GM21825 (cell line): ENCODE measurements around the gene LACRT.
"Not testable (repeated sequence)": the region's sequence is repeated elsewhere in the genome, so short reads cannot be mapped to it uniquely, and the experiment has no call there.

Experiments used
- ATAC-seq: cut with Tn5 transposase; IDR thresholded peaks from one replicate; pipeline ENCODE4 v1.9.1; 2021; ENCODE audit warnings: mild to moderate bottlenecking, moderate library complexity; ENCODE audit not compliant: unreplicated experiment

LACRT gene, protein sequence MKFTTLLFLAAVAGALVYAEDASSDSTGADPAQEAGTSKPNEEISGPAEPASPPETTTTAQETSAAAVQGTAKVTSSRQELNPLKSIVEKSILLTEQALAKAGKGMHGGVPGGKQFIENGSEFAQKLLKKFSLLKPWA

DNA sequence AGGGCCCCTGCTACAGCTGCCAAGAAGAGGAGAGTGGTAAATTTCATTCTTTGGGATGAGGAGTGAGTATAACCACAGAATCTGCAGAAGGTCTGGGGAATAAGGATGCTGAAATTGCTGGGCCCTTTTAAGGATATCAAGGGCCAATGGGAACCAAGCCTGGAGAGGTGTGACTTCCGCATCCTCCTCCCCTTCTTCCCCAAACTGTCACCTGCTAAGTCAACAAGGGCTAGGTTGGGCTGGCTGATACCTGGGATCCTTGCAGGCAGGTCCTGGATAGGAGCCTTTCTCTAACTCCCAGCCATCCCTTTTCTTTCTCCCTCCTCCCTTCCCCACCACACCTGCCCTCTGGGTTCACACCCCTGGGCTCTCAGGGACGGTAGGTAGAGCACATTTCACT lies at the start of gene LACRT:
Gene LACRT, minus strand, starts transcription at position 101 of the 400 bp plus-strand sequence. Its CDS starts 54 bp downstream, at position 47.
- no peak for ATAC-seq

DNA sequence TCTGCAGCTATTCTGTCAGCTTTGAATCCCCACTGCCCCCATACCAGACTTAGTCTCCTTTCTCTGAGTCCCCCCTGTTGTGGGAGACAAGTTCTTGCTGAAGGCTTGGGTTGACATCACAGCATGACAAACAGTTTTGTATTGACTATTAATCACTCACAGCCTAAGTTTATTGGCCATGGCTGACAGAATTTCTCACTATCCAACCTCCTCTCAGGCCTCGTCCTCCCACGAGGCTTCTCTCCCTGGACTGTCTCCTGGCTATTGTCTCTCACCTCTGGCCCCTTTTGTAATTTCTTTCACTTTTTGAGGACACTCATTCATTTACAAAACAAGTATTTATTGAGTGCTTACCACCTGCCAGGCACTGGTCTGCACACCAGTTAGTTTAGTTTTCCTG lies 48.7 kb upstream of the LACRT start:
- ATAC-seq = no peak

DNA sequence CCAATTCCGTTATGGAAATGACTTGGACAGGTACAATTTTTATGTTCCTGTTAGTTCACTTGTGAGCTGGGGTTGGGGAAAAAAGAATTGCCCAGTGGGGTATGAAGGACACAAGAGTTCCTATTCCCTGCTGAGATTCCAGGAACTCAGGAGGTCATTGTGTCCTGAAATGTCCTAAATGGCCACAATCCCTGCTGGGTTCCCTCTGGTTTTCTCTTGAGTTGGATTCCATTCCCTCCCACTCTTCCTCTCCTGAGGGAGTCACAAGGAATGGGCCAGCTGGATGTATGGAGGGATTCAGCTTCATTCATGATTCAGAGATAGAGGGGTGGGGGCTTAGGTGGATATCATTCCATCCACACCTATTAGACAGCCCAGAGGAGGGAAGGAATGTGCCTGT lies 48.0 kb upstream of the LACRT start:
- ATAC-seq = no peak

DNA sequence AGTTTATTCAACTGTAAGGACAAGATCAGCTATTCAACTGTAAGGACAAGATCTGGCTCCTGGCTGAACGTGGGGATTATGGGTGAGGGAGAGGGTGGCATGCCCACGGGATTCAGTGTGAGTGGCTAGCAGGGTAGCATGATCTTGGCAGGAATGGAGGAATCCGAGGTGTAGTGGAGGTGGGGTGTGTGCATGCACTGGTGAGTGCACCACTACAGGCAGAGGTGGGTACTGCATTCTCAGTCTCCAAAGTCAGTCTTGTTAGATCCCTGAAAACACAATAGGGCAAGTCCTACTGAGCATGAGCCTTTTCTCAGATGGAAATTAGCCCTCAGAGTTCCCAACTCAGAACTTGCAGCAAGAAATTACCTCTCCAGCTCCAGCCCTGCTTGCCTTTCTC lies 45.7 kb upstream of the LACRT start:
- ATAC-seq = peak; percentile 57

DNA sequence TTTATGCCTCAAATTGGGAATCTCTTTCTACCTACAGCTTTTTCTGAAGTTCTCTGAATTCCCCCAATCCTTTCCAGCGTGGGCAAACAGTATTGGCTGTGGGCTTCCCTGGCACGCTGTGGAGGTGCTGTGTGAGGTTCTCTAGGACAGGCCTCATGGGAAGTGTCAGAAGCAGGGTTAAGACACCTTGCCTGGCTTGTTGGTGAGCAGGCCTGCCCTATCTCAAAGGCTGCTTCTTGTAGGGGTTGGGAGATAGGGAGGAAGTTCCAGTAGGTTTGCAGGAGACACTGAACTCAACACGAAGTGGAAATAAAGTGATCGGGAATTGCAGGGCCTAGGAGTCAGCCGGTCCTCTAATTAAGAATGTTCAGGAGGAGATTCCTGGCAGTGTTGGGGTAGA lies 43.4 kb upstream of the LACRT start:
- no peak for ATAC-seq

DNA sequence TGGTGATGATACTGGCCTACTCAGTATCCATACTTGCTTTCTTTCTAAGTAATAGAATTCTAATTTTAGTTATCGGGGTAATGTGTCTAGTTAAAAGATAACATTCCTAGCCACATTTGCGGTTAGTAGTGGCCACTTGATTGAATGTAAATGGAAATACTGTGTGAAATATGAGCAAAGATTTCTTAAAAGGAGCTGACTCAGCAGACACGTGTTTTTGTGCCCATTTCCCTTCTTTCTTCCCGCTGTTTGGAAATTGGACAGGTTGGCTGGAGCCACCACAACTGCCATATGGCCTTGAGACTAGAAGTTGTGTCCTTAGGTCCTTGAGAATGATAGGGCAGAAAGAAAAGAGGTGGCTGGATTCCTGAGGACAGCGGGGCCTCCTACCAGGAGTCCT lies 33.2 kb upstream of the LACRT start:
- no peak for ATAC-seq

DNA sequence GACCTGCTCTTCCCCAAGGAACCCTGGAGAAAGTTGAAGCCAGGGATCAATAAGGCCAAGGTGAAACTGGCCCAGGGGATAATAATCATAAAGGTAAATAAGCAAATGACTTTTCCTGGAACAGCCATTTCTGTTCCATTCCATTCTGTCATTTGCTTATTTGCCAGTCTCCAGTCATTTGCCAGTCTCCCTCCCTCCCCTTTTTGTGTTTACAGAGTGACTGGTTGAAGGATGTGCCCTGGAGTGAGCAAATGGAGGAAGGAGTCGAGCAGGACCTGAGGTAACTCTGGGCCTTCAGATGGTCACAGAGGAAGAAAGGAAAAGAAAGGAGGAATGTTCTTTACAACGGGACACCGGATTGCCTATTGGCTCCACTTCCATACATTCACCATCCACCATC lies 31.3 kb upstream of the LACRT start:
- ATAC-seq = no peak

DNA sequence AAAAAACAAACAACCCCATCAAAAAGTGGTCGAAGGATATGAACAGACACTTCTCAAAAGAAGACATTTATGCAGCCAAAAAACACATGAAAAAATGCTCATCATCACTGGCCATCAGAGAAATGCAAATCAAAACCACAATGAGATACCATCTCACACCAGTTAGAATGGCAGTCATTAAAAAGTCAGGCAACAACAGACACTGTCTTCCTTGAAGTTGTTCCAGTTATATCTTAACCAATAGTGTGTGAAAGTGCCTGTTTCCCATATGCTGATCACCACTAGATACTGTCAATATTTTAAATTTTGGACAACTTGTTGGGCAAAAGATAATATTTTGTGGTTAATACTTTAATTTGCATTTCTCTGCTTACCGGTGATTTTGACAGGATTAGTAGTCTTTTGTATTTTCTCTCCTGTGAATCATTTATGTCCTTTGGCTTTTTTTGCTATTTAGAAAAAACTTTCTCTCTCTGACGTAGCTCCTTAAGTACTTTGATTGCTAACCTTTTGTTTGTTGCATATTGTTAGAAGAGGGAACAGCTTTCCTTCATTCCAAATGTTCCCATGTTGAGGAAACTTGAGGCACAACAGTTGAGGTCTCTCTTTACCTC lies 30.4 kb upstream of the LACRT start:
- not testable (repeated sequence) for ATAC-seq

DNA sequence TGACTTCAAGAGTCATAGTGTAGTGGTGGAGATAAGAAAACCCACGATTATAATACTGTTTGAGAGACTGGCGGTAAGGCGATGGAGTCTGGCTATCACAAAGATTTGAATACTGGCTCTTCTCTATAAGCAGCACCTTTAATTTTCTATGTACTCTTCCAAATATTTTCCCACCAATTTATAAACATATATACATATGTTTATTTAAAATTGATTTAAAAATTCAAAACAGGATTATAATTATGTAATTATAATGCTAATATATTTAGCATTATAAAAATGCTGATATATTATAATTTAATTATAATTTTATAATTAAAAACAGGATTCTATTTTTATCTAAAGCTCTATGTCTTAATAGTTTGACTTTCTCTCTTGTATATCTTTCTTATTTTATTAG lies 28.9 kb upstream of the LACRT start:
- ATAC-seq = no peak

DNA sequence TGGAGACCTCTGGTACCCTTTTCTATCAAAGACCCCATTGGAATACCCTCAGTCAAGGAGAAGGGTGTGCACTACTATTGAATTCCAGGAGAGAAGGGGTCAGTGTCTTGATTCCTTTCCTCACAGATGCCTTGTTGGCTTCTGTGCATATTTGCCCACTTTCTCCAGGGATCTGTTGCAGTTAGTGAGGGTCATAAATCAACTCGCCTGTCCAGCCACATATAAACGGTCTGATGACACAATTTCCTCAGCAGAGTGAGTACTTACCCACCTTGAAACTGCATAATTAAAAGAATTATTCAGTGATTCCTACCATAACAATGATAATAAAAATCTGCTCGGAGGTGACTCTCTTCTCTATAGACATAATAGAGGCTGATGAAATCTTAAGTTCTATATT lies 27.3 kb upstream of the LACRT start:
- no peak for ATAC-seq

DNA sequence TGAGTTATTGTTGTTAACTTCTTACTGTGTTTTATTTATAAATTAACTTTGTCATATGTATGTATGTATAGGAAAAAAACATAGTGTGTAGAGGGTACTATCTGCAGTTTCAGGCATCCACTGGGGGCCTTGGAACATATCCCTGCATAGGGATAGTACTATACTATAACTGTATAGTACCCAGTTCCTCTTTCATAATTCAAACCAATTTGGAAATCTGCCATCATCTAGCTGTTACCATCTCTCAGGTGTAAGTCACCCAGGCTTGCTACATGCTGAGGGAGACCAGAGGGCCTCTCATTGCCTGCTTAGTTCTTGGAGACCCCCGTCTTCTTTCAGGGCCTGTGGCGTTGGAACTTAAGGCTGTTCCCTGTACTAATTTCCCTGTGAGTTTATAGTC lies 26.4 kb upstream of the LACRT start:
- ATAC-seq = no peak

DNA sequence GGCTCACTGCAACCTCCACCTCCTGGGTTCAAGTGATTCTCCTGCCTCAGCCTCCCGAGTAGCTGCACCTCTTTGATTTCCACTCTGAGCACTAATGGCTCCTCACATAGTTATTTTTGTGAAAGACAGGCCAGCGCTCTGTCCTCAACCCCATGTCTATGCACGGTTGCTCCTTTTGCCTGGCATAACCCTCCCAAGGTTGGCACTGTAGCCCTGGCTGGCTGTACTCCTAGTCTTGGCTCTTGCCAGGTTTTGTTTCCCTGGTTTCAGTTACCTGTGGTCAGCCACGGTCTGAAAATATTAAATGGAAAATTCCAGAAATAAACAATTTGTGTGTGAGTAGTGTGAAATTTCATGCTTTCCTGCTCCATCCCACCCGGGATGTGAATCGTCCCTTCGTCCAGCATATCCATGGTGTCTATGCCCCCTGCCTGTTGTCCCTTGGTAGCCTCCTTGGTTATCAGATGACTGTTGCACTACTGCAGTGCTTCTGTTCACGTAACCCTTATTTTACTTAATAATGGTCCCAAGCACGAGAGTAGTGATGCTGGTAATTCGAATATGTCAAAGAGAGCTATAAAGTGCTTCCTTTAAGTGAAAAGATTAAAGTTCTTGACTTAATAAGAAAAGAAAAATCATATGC lies 25.7 kb upstream of the LACRT start:
- ATAC-seq = no peak

DNA sequence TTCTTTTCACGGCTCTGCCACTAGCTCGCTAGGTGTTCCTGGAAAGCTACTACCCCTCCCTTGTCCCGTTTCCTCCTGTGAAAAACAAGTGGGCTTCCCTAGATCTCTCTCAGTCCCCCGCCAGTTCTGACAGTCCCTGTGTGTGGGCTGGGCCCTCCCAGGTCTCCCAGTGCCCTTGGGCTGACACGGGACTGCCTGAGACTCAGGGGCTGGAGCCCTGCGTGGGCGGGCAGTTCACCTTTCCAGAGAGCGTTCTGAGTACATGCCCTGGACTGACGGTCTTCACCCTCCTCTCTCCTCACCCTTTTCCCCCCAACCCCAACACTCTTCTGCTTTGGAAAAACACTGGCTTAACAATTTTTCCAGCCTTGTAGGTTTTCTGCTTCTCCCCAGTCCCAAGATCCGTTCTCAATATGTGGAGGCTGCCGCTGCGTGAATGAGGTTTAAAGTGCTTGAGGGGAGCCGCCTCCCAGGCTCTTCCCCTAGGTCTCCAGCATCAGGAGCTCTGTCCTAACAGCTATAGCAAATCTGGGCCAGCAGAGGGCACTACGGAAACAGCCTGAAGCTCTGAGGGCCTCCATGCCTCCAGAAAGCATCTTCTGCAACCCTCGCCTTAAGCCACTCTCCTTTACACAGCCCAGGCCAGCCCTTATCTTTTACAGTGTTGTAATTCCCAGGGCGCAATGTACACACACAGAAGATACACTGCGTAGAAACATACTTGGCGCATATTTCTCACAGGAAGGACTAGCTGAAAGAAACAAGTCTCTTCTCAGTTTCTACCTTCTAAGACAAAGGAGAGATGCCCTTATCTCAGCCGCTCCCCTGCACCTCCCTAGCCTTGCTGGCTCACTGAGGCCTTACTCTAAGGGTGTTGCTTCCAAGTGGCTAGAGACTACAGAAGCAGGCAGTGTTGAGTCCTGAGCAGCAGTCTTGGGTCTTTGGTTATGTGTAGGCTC lies 23.9 kb upstream of the LACRT start:
- peak; percentile 74 for ATAC-seq

DNA sequence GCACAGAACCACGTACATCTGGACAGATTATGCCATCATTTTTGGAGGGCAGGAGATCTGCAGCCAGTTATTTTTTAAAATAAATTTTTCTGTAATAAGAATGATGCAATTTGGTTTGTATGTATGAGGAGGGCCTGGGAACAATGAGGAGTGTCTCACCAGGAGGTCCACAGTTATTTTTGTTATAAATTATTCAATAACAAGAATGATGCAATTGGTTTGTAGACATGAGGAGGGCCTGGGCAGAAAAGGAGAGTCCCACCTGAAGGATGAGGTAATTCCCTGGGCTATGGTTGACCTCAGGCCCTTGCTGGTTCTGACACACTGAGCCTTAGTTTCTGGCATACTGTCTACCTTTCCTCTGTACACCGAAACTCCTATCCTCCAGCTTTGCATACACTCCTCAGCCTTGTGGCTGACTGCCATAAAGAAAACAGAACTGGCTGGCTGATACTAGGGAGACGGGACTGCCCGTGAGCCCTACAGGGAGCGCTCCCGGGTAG lies 22.5 kb upstream of the LACRT start:
- ATAC-seq = no peak

DNA sequence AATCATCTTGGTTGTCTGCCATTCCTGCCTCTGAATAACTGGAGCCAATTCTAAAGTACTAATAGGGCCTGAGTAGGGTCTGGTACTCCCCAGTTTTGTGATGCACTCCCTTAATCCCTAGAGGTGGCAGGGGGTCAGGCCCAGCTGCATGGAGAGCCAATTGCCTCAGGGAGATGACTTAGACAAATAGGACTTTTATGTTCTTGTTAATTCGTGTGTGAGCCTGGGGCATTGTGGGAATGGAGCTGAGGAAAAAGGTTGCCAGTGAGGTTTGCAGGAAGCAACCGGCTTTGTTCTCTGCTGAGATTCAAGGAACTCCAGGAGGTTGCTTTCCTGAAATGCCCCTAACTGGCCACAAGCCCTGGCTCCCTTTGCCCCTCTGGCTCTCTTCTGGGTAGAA lies 20.2 kb upstream of the LACRT start:
- no peak for ATAC-seq

DNA sequence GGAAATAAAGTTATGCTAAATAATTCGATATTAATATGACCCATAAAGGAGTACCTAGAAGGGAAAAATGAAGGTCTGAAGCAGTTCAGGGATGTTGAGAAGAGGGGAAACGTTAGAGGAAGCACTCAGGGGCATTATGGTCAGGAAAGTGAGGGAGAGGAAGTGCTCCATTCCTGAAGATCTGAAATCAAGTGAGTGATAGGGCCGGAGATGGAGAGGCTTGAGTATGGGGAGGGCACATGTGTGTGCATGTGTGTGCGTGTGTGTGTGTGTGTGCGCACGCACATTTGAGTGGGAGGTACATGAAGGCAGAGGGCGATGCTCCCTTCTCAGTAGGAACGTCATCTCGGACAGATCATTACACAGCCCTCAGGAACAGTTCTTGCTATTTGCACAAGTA lies 18.3 kb upstream of the LACRT start:
- no peak for ATAC-seq

DNA sequence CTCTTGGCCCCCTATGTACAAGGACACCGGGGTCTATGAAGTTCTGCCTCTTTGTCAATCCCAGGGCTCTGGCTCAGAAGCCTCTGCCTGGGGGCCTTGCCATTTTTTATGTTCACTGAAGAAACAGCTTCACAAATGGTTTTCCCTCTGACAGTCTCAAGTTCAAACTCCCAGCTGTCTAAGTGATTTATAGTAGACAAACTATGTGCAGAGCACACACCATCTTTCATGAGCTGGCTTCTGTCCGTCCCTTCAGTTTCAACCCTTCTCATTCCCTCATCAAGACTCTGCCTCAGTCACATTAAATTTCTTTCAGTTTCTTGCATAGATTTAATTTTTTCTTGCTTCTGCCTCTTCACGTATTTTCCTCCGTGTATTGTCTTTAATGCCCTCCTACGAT lies 16.2 kb upstream of the LACRT start:
- ATAC-seq = no peak

DNA sequence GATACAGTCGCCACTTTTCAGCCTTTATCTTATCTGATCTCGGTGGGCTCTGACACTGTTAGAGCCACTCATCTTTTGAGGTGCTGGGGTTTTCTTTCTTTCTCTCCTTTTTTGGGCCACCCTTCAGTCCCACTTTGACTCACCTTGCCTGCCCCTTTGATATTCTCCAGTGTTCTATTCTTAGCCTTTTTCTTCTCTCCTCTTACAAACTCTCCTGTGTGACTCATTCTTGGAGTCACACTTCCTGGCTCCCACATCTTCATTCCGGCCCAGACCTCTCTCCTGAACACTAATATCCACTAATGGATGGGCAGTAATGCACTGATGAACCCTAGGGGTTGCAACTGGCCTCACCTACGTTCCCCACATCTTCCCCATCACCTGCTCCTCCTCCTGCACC lies 15.7 kb upstream of the LACRT start:
- ATAC-seq = no peak

DNA sequence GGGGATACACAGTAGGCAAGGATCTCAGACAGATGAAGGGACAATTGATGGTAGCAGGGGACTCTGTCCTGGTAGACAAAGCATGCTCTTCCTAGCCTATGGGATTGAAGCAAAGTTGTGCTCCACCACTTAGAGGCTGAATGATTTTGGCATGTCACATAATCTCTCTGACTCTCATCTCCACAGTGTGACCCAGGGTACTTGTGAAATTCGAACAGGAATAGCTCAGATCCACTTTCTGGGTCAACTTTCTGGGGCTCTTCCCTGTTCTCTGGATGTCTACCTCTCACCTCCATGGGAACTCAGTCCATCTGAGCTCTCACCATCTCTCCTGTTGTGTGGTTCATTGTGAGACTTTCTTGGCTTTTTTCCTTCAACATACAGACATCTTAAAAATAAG lies 15.1 kb upstream of the LACRT start:
- no peak for ATAC-seq

DNA sequence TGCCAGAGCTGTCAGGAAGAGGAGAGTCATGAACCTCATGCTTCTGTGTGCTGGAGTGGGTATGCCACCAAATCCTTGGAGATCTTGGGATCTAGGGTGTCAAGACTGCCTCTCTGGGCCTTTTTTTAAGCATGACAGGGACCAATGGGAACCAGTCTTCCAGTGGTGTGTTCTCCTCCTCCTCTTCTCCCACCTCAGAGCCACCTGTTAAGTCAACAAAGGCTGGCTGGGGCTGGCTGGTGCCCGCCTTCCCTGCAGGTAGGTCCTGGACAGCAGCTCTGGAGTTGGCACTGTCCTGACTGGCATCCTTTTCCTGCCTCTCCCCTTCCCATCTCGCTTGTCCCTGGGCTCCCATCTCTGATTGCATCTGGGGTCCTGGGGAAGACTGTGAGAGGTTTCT lies 13.6 kb upstream of the LACRT start, which contains the start of gene DCD:
Gene DCD, minus strand, starts transcription at position 101 of the 400 bp plus-strand sequence. Its CDS starts 62 bp downstream, at position 39.
- ATAC-seq = no peak

DNA sequence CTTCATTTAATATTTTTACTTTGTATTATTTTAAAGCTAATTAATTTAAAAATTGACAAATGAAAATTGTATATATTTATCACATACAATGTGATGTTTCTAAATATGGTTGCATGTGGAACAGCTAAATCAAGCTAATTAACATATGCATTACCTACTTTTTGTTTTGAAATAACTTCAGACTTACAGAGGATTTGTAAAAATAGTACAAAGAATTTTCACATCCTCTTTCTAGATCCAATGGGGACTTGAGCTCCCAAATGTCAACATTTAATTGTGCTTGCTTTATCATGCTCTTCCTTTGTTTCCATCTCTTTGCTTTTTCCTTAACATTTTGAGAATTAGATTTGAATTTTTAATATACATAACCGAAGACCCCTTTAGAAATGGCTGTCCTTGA lies 6.9 kb upstream of the LACRT start:
- no peak for ATAC-seq
